ENCODE measurements around the gene CDH2.

Gene CDH2

GRCh38 chr18:28127228-28127627, 49.7 kb downstream of the CDH2 start:
- no peak overlapping the region for H3K4me3 Mint-ChIP-seq
- ATAC-seq, result no peak
- DNase-seq, result no peak
- no peaks in the 10 kb centered on the region for H3K9me3 Mint-ChIP-seq
- H3K27me3 Mint-ChIP-seq, result no peaks in the 10 kb centered on the region
- no peak overlapping the region for H3K27ac Mint-ChIP-seq
- no peaks in the 10 kb centered on the region for H3K4me1 Mint-ChIP-seq
- H3K36me3 Mint-ChIP-seq (ENCODE audit: low read depth), result no peaks in the 10 kb centered on the region

DNA sequence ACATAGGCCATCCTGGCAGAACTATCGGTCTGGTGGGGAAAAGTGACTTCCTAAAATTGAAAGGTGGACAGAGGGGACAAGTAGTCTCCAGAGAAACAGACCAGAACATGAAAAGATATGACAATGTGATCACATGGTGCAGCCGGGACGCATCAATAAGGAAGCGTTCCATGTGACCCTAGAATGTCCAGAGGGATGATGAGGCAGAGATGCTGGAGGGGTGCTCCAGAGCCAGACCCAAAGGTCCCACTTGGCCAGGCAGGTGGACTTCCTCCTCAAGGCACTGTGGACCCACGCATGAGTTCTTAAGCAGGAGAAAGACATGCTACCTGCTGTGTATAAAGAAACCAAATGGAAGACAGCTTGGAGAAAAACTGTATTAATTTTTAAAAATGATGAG, 50.2 kb downstream of the CDH2 start:
- DNase-seq, result no peak
- Mint-ChIP-seq H3K27me3 (no peaks in the 10 kb centered on the region), H3K9me3 (no peaks in the 10 kb centered on the region), H3K27ac (no peak overlapping the region), H3K4me3 (no peak overlapping the region), H3K36me3 (ENCODE audit: low read depth) (no peaks in the 10 kb centered on the region), H3K4me1 (no peaks in the 10 kb centered on the region)
- ATAC-seq, result no peak

GRCh38 chr18:28125051-28125450, 51.9 kb downstream of the CDH2 start:
- DNase-seq, result no peak
- H3K36me3 Mint-ChIP-seq (ENCODE audit: low read depth), result no peaks in the 10 kb centered on the region
- no peaks in the 10 kb centered on the region for H3K27me3 Mint-ChIP-seq

DNA sequence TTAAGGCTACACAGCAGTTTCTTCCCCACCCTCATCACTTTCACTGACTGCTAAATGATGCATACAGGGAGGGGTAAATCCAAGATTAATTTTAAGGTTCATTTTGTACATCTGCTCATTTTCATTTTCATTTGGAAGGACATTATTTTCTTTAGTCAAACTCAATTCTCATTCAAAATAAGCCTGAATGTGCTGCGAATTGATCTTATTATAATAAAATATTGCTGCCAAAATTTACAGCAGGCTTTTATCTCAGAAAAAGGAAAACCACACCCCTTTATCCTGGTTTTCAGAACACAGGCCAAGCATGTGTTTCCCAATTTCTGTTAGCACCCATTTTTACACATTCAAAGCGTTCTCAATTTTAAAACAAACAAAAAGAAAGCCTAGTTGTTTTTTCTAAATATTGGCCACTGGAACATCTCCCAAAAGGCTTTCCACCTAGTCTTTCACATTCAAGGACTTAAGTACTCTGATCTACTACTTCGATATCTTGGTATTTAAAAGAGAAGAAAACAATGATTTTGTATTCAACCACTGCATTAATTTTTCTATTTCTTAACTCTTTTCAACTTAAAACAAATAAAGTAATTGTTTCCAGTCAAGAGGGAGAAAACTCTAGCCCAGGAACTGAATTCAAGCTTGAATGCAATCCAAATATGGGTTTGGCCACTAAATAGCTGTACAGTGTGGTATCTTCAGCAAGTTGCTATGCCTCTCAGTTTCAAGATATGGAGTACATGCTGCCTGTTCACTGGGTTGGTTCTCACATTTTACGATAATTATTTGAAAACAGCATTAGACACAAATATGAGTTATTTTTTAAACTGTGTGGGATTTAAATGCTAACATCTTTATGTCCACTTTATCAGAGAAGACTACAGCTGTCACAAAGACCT, 52.5 kb downstream of the CDH2 start:
- no peak for DNase-seq
- ATAC-seq, result no peak
- Mint-ChIP-seq H3K27me3 (no peaks in the 10 kb centered on the region), H3K9me3 (no peaks in the 10 kb centered on the region), H3K4me3 (no peak overlapping the region), H3K27ac (no peak overlapping the region), H3K36me3 (ENCODE audit: low read depth) (no peaks in the 10 kb centered on the region), H3K4me1 (no peaks in the 10 kb centered on the region)

More at GRCh38 chr18:28125051-28125450, 51.9 kb downstream of the CDH2 start:
- Mint-ChIP-seq H3K4me1 (no peaks in the 10 kb centered on the region), H3K27ac (no peak overlapping the region), H3K9me3 (no peaks in the 10 kb centered on the region), H3K4me3 (no peak overlapping the region)
- ATAC-seq, result no peak

GRCh38 chr18:28123401-28124030, 53.4 kb downstream of the CDH2 start:
- ATAC-seq (no peak), DNase-seq (no peak)
- no peak overlapping the region for H3K4me3 Mint-ChIP-seq
- H3K36me3 Mint-ChIP-seq (ENCODE audit: low read depth), result no peaks in the 10 kb centered on the region
- H3K27ac Mint-ChIP-seq, result no peak overlapping the region
- H3K9me3 Mint-ChIP-seq, result no peaks in the 10 kb centered on the region
- no peaks in the 10 kb centered on the region for H3K27me3 Mint-ChIP-seq
- H3K4me1 Mint-ChIP-seq, result no peaks in the 10 kb centered on the region

- H3K36me3 Mint-ChIP-seq (ENCODE audit: low read depth), result no peaks in the 10 kb centered on the region
- ATAC-seq (no peak), DNase-seq (no peak)
- no peaks in the 10 kb centered on the region for H3K4me1 Mint-ChIP-seq
- H3K4me3 Mint-ChIP-seq, result no peak overlapping the region
- no peak overlapping the region for H3K27ac Mint-ChIP-seq
- H3K9me3 Mint-ChIP-seq, result no peaks in the 10 kb centered on the region
- H3K27me3 Mint-ChIP-seq, result no peaks in the 10 kb centered on the region
Measured at GRCh38 chr18:28120828-28121515, 56.0 kb downstream of the CDH2 start.

DNA sequence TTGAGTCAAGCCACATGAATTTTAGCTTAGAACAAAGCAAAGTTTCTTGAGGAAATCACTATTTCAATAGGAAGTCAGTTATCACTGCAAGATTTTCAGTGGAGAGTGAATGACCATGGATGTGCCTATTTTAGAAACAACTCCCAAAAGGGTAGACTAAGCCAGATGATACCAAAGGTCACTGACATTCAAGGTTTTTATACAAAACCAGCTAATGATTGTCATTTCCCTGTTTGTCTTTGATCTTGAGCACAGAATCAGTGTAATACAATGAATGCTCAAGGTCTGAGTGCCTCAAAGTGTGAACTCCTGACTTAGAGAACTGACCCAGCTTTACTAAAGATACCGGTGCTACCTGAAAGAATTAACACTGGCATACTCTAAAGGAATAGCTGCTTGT, 60.5 kb downstream of the CDH2 start:
- H3K27me3 Mint-ChIP-seq, result no peaks in the 10 kb centered on the region
- peaks cover 6% of the 10 kb centered on the region for H3K9me3 Mint-ChIP-seq
- no peaks in the 10 kb centered on the region for H3K36me3 Mint-ChIP-seq (ENCODE audit: low read depth)
- ATAC-seq (no peak), DNase-seq (no peak)
- no peaks in the 10 kb centered on the region for H3K4me1 Mint-ChIP-seq
- no peak overlapping the region for H3K4me3 Mint-ChIP-seq
- H3K27ac Mint-ChIP-seq, result no peak overlapping the region

- no peaks in the 10 kb centered on the region for H3K4me1 Mint-ChIP-seq
Measured at GRCh38 chr18:28115149-28115550, 61.8 kb downstream of the CDH2 start.

DNA sequence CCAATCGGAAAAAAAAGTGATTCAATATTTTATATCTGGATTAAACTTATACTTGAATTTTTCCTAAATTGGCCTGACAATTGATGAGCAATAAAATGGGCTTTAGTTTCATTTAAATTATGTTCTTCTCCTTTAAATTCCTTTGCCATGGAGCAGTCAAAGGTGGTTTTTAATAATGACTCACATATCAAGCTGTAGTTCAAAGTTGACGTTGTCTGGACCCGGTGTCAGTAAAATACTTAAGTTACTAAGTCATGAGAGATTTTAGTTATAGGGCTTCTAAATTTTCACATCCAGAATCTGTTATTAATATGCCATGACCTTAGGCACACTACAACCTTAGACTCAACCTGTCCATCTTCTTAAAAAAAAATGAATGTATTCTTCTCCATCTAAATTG, 62.5 kb downstream of the CDH2 start:
- H3K9me3 Mint-ChIP-seq, result peaks cover 6% of the 10 kb centered on the region
- no peak for DNase-seq
- no peak overlapping the region for H3K4me3 Mint-ChIP-seq
- no peaks in the 10 kb centered on the region for H3K36me3 Mint-ChIP-seq (ENCODE audit: low read depth)
- ATAC-seq, result no peak
- no peaks in the 10 kb centered on the region for H3K4me1 Mint-ChIP-seq
- H3K27ac Mint-ChIP-seq, result no peak overlapping the region
- no peaks in the 10 kb centered on the region for H3K27me3 Mint-ChIP-seq

More at GRCh38 chr18:28115149-28115550, 61.8 kb downstream of the CDH2 start:
- DNase-seq (no peak), ATAC-seq (no peak)
- no peaks in the 10 kb centered on the region for H3K36me3 Mint-ChIP-seq (ENCODE audit: low read depth)
- peaks cover 6% of the 10 kb centered on the region for H3K9me3 Mint-ChIP-seq
- no peaks in the 10 kb centered on the region for H3K27me3 Mint-ChIP-seq
- no peak overlapping the region for H3K4me3 Mint-ChIP-seq
- H3K27ac Mint-ChIP-seq, result no peak overlapping the region

GRCh38 chr18:28113271-28114029, 63.5 kb downstream of the CDH2 start:
- DNase-seq (no peak), ATAC-seq (no peak)
- Mint-ChIP-seq H3K4me1 (no peaks in the 10 kb centered on the region), H3K9me3 (peaks cover 6% of the 10 kb centered on the region), H3K27ac (no peak overlapping the region), H3K27me3 (no peaks in the 10 kb centered on the region), H3K4me3 (no peak overlapping the region), H3K36me3 (ENCODE audit: low read depth) (no peaks in the 10 kb centered on the region)

GRCh38 chr18:28112056-28112470, 64.9 kb downstream of the CDH2 start:
- no peaks in the 10 kb centered on the region for H3K27me3 Mint-ChIP-seq
- no peaks in the 10 kb centered on the region for H3K4me1 Mint-ChIP-seq
- H3K9me3 Mint-ChIP-seq, result peaks cover 6% of the 10 kb centered on the region
- no peak overlapping the region for H3K27ac Mint-ChIP-seq
- no peak for DNase-seq
- H3K4me3 Mint-ChIP-seq, result no peak overlapping the region
- no peaks in the 10 kb centered on the region for H3K36me3 Mint-ChIP-seq (ENCODE audit: low read depth)
- no peak for ATAC-seq

GRCh38 chr18:28110924-28111323, 66.0 kb downstream of the CDH2 start:
- ATAC-seq, result no peak
- Mint-ChIP-seq H3K27ac (no peak overlapping the region), H3K4me1 (no peaks in the 10 kb centered on the region), H3K4me3 (no peak overlapping the region), H3K36me3 (ENCODE audit: low read depth) (no peaks in the 10 kb centered on the region), H3K27me3 (no peaks in the 10 kb centered on the region), H3K9me3 (peaks cover 6% of the 10 kb centered on the region)
- no peak for DNase-seq

DNA sequence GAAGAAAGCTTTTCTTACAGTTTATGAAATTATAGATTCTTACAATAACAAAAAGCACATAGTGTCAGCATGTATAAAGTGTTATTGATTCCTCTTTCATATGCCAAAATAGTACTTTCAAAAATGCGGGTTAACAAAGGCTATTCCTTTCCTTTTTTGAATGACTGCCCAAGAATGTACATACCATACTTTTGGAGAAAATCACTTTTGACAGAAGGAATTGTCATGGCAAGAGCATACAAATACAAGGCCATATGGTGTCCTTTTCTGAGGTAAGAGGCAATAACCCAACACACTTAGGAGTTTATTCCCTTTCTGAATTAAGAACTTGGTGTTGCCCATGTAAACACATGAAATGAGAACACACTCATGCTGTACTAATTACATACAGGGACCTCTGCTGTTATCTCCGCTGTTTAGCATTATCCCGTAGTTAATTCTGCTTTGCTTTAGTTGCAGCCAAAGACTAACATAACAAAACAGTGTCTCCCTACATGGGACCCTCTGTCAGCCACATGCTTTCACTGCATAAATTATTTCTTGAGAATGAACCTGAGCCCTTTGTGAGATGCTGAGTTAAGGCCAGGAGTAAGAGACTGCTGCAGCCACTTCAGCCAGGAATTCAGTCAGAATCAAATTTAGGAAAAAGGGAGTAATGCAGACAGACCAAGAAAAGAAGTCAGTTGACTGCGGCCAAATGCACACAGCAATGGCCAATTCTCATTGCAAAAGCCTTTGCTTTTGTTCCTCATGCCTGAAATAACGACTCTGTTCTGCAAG, 67.0 kb downstream of the CDH2 start:
- H3K36me3 Mint-ChIP-seq (ENCODE audit: low read depth), result no peaks in the 10 kb centered on the region
- H3K9me3 Mint-ChIP-seq, result peaks cover 6% of the 10 kb centered on the region
- H3K27me3 Mint-ChIP-seq, result no peaks in the 10 kb centered on the region
- no peaks in the 10 kb centered on the region for H3K4me1 Mint-ChIP-seq
- no peak for DNase-seq
- H3K27ac Mint-ChIP-seq, result no peak overlapping the region
- no peak for ATAC-seq
- H3K4me3 Mint-ChIP-seq, result no peak overlapping the region

GRCh38 chr18:28108814-28109213, 68.1 kb downstream of the CDH2 start:
- no peak for DNase-seq
- Mint-ChIP-seq H3K9me3 (peaks cover 6% of the 10 kb centered on the region), H3K4me3 (no peak overlapping the region), H3K36me3 (ENCODE audit: low read depth) (no peaks in the 10 kb centered on the region), H3K27me3 (no peaks in the 10 kb centered on the region), H3K27ac (no peak overlapping the region), H3K4me1 (no peaks in the 10 kb centered on the region)
- no peak for ATAC-seq

Data from activated naive CD8-positive, alpha-beta T cell treated with anti-CD3 and anti-CD28 coated beads, Interleukin-2, amount 50 U/mL, for 24 hours (primary cell).